Measurements from ENCODE around the gene PROX1. TPM values are rescaled to one million over a fixed set of nuclear protein-coding genes. Genes with fewer than 3 reads are reported as not detected.

Gene PROX1
- total and polyA plus RNA-seq, 8 donors, result 0.23 to 6.1 (median 2.7) TPM

GRCh38 chr1:213996320-213997037 lies 8.7 kb downstream of the PROX1 start:
- Histone ChIP-seq H3K27me3 (peaks cover 0 to 18% (median 0%) of the 10 kb centered on the region in 3 donors), H3K4me3 (peak overlapping the region in 2 of 4 donors; percentile 2 to 7), H3K9me3 (no peaks in the 10 kb centered on the region), H3K4me1 (no peaks in the 10 kb centered on the region), H3K36me3 (no peaks in the 10 kb centered on the region), H3K27ac (no peak overlapping the region)
- 66 to 78% (median 77%) methylated on average over 15 of the region's 15 CpGs for WGBS, 5 donors
- intact Hi-C loops (cut with DNase I; ENCODE audit: low total_unique reads), result no loop called here
- peak in 1 of 2 donors; percentile 56 for DNase-seq
- no peak for TF ChIP-seq EP300 (IDR thresholded peaks at IDR 0.05)

GRCh38 chr1:213997038-213997771 lies 9.4 kb downstream of the PROX1 start:
- Histone ChIP-seq H3K27ac (no peak overlapping the region), H3K9me3 (no peaks in the 10 kb centered on the region), H3K4me3 (peak overlapping the region in 2 of 4 donors; percentile 2 to 7), H3K27me3 (peaks cover 0 to 15% (median 0%) of the 10 kb centered on the region in 3 donors), H3K4me1 (no peaks in the 10 kb centered on the region), H3K36me3 (no peaks in the 10 kb centered on the region)
- WGBS, 5 donors, result 72 to 82% (median 81%) methylated on average over 24 of the region's 24 CpGs
- TF ChIP-seq POLR2AphosphoS5 (IDR thresholded peaks at IDR 0.05) (no peak), POLR2A (IDR thresholded peaks at IDR 0.05) (no peak), EP300 (IDR thresholded peaks at IDR 0.05) (no peak), CTCF (IDR thresholded peaks at IDR 0.05) (no peak)
- peak in 1 of 2 donors; percentile 53 for DNase-seq
- intact Hi-C loops (cut with DNase I; ENCODE audit: low total_unique reads), result no loop called here

GRCh38 chr1:213997772-213998107 lies 10.0 kb downstream of the PROX1 start:
- Histone ChIP-seq H3K27ac (no peak overlapping the region), H3K4me3 (no peak overlapping the region), H3K36me3 (no peaks in the 10 kb centered on the region), H3K4me1 (no peaks in the 10 kb centered on the region), H3K27me3 (peaks cover 0 to 15% (median 0%) of the 10 kb centered on the region in 3 donors), H3K9me3 (no peaks in the 10 kb centered on the region)
- 90 to 94% (median 93%) methylated on average over 13 of the region's 13 CpGs for WGBS, 5 donors
- DNase-seq, result no peak
- TF ChIP-seq POLR2AphosphoS5 (IDR thresholded peaks at IDR 0.05) (no peak), EP300 (IDR thresholded peaks at IDR 0.05) (no peak), CTCF (IDR thresholded peaks at IDR 0.05) (no peak), POLR2A (IDR thresholded peaks at IDR 0.05) (no peak)
- intact Hi-C loops (cut with DNase I; ENCODE audit: low total_unique reads), result no loop called here

- peaks cover 0 to 15% (median 0%) of the 10 kb centered on the region in 3 donors for H3K27me3 ChIP-seq
- WGBS, 5 donors, result 85 to 91% (median 89%) methylated on average over 6 of the region's 6 CpGs
- no peak for DNase-seq
- no peak overlapping the region for H3K4me3 ChIP-seq
- no peak overlapping the region for H3K27ac ChIP-seq
- peaks cover 0 to 5% (median 0%) of the 10 kb centered on the region in 4 donors for H3K4me1 ChIP-seq
- no peaks in the 10 kb centered on the region for H3K9me3 ChIP-seq
- H3K36me3 ChIP-seq, result no peaks in the 10 kb centered on the region
- TF ChIP-seq POLR2A (IDR thresholded peaks at IDR 0.05), result no peak
- no peak for TF ChIP-seq POLR2AphosphoS5 (IDR thresholded peaks at IDR 0.05)
- TF ChIP-seq CTCF (IDR thresholded peaks at IDR 0.05), result no peak
- no peak for TF ChIP-seq EP300 (IDR thresholded peaks at IDR 0.05)
- intact Hi-C loops (cut with DNase I; ENCODE audit: low total_unique reads), result no loop called here
Measured at GRCh38 chr1:213998785-213999184, 11.0 kb downstream of the PROX1 start.
